GM23248 (cell line): Measurements from ENCODE around the gene OTOP3. TPM values are rescaled to one million over a fixed set of nuclear protein-coding genes. Genes with fewer than 3 reads are reported as not detected.

Experiments
- DNase-seq: peaks from one replicate; pipeline ENCODE4 v3.0.0-alpha.2; 2015
- H2AFZ ChIP-seq: fragments of 200-600 bp; sonication (generic); 2 replicates; pipeline ENCODE4 v1.6.1; 2016; ENCODE audit warnings: antibody characterized with exemption
- H3F3A ChIP-seq: fragments of 200-600 bp; sonication (generic); 2 replicates; pipeline ENCODE4 v1.6.1; 2016; ENCODE audit warnings: mild to moderate bottlenecking, antibody characterized with exemption, mixed run types; ENCODE audit not compliant: insufficient read depth
- H3K27ac ChIP-seq: fragments of 200-600 bp; sonication (generic); 2 replicates; pipeline ENCODE4 v1.5.1; 2016; ENCODE audit warnings: mild to moderate bottlenecking
- H3K27me3 ChIP-seq: fragments of 200-600 bp; sonication (generic); replicated peaks from 2 replicates; pipeline ENCODE4 v1.6.1; 2016; ENCODE audit warnings: mild to moderate bottlenecking; ENCODE audit not compliant: insufficient read depth
- H3K36me3 ChIP-seq: fragments of 200-600 bp; sonication (generic); 2 replicates; pipeline ENCODE4 v1.6.1; 2016; ENCODE audit warnings: low read depth, mild to moderate bottlenecking
- H3K4me1 ChIP-seq: fragments of 200-600 bp; sonication (generic); 2 replicates; pipeline ENCODE4 v1.6.1; 2016; ENCODE audit warnings: mild to moderate bottlenecking; ENCODE audit not compliant: insufficient read depth
- H3K4me2 ChIP-seq: fragments of 200-600 bp; sonication (generic); one replicate; pipeline ENCODE4 v1.6.1; 2016; ENCODE audit warnings: mild to moderate bottlenecking; ENCODE audit not compliant: unreplicated experiment
- H3K4me3 ChIP-seq: fragments of 200-600 bp; sonication (generic); 2 replicates; pipeline ENCODE4 v1.5.1; 2016; ENCODE audit warnings: mild to moderate bottlenecking
- H3K79me2 ChIP-seq: fragments of 200-600 bp; sonication (generic); 2 replicates; pipeline ENCODE4 v1.6.1; 2016; ENCODE audit warnings: mild to moderate bottlenecking; ENCODE audit not compliant: insufficient read depth
- H3K9ac ChIP-seq: fragments of 200-600 bp; sonication (generic); 2 replicates; pipeline ENCODE4 v1.6.1; 2016; ENCODE audit warnings: mild to moderate bottlenecking
- H3K9me2 ChIP-seq: fragments of 200-600 bp; sonication (generic); 2 replicates; pipeline ENCODE4 v1.6.1; 2016; ENCODE audit warnings: mixed run types, mild to moderate bottlenecking, moderate library complexity; ENCODE audit not compliant: insufficient read depth
- H3K9me3 ChIP-seq: fragments of 200-600 bp; sonication (generic); one replicate; pipeline ENCODE4 v1.6.1; 2017; ENCODE audit warnings: low read depth
- H4K20me1 ChIP-seq: fragments of 200-600 bp; sonication (generic); 2 replicates; pipeline ENCODE4 v1.6.0; 2016; ENCODE audit not compliant: insufficient read depth
- EZH2 ChIP-seq: fragments of 200-600 bp; sonication (generic); IDR thresholded peaks from 2 replicates; pipeline ENCODE4 v1.6.1; 2018; ENCODE audit warnings: antibody characterized with exemption, mild to moderate bottlenecking; ENCODE audit not compliant: insufficient read depth, poor library complexity, severe bottlenecking
- EZH2phosphoT487 ChIP-seq: fragments of 200-600 bp; sonication (generic); IDR thresholded peaks from 2 replicates; pipeline ENCODE4 v1.6.1; 2018; ENCODE audit warnings: antibody characterized with exemption, moderate library complexity, mild to moderate bottlenecking, low read depth; ENCODE audit not compliant: insufficient read depth
- WGBS, 2 experiments: methylation state at CpG; one replicate each; pipeline ENCODE4 v1.1.6; 2015 to 2017; ENCODE audit warnings: low lambda C conversion rate in 2 of 2, low coverage in 1 of 2; ENCODE audit errors: missing lambda C conversion rate in 2 of 2; 5-methylcytosine and 5-hydroxymethylcytosine counted together
- in situ Hi-C: fragments of 300-500 bp; cut with MboI; formaldehyde crosslinking; loops from 2 replicates; pipeline ENCODE4 v1.15.0; 2020
- polyA plus RNA-seq: library from polyadenylated mRNA; unstranded; fragments of >200 nt; fragmentation: Nextera tagmentation; extraction: Ambion mirVana; gene quantifications from 2 replicates; pipeline ENCODE4 v1.2.1, GENCODE V29; 2016
- total RNA-seq: library from RNA; depleted of rRNA; stranded (reverse); fragments of >200 nt; shearing (Covaris generic); gene quantifications from 2 replicates; pipeline ENCODE4 v1.2.3, GENCODE V29; 2014

OTOP3 gene
- total and polyA plus RNA-seq, 2 experiments from 2014 or later: not detected

GRCh38 chr17:74919440-74920305 lies 16.0 kb upstream of the OTOP3 start:
- Histone ChIP-seq H3K27me3 (peaks cover 50% of the 10 kb centered on the region), H3K9me3 (no peaks in the 10 kb centered on the region), H3K79me2 (no peaks in the 10 kb centered on the region), H3K27ac (no peak overlapping the region), H3K36me3 (no peaks in the 10 kb centered on the region), H3F3A (no peaks in the 10 kb centered on the region), H3K9me2 (no peaks in the 10 kb centered on the region), H3K4me2 (peak overlapping the region; percentile 58), H4K20me1 (no peaks in the 10 kb centered on the region), H2AFZ (peak overlapping the region; percentile 42), H3K4me1 (no peaks in the 10 kb centered on the region), H3K9ac (no peak overlapping the region), H3K4me3 (peak overlapping the region; percentile 27; the same call in 1 of the 2 replicates)
- no peak for TF ChIP-seq EZH2phosphoT487
- peak; percentile 39 for TF ChIP-seq EZH2
- in situ Hi-C loops: no loop called here
- DNase-seq: peak; percentile 65
- 23 to 28% methylated on average over 62 to 64 of the region's 67 CpGs for WGBS, 2 experiments

- TF ChIP-seq EZH2 (no peak), EZH2phosphoT487 (no peak)
- Histone ChIP-seq H3K4me1 (no peaks in the 10 kb centered on the region), H3K36me3 (no peaks in the 10 kb centered on the region), H3K4me3 (no peak overlapping the region), H3F3A (no peaks in the 10 kb centered on the region), H3K27me3 (peaks cover 55% of the 10 kb centered on the region), H4K20me1 (no peaks in the 10 kb centered on the region), H3K9me3 (no peaks in the 10 kb centered on the region), H3K4me2 (no peak overlapping the region), H2AFZ (no peak overlapping the region), H3K9me2 (no peaks in the 10 kb centered on the region), H3K79me2 (no peaks in the 10 kb centered on the region), H3K27ac (no peak overlapping the region), H3K9ac (no peak overlapping the region)
- no peak for DNase-seq
- in situ Hi-C loops: no loop called here
- WGBS, 2 experiments: 48 to 51% methylated on average over 24 to 27 of the region's 27 CpGs
These were observed 15.4 kb upstream of the OTOP3 start for GRCh38 chr17:74920306-74920620.

GRCh38 chr17:74920642-74921025 lies 15.1 kb upstream of the OTOP3 start:
- 23 to 43% methylated on average over 3 to 6 of the region's 6 CpGs for WGBS, 2 experiments
- H2AFZ ChIP-seq: no peak overlapping the region
- H3K4me3 ChIP-seq: no peak overlapping the region
- H3K27me3 ChIP-seq: peaks cover 59% of the 10 kb centered on the region
- H3F3A ChIP-seq: no peaks in the 10 kb centered on the region
- DNase-seq: no peak
- no peak overlapping the region for H3K4me2 ChIP-seq
- H3K27ac ChIP-seq: no peak overlapping the region
- H3K4me1 ChIP-seq: no peaks in the 10 kb centered on the region
- TF ChIP-seq EZH2phosphoT487 (no peak), EZH2 (no peak)
- in situ Hi-C loops: no loop called here
- H3K9me2 ChIP-seq: no peaks in the 10 kb centered on the region
- H3K36me3 ChIP-seq: no peaks in the 10 kb centered on the region
- H4K20me1 ChIP-seq: no peaks in the 10 kb centered on the region
- H3K79me2 ChIP-seq: no peaks in the 10 kb centered on the region
- no peaks in the 10 kb centered on the region for H3K9me3 ChIP-seq
- no peak overlapping the region for H3K9ac ChIP-seq

GRCh38 chr17:74921026-74921681 lies 14.5 kb upstream of the OTOP3 start:
- TF ChIP-seq EZH2phosphoT487: no peak
- no peak for TF ChIP-seq EZH2
- no peaks in the 10 kb centered on the region for H3K4me1 ChIP-seq

More at GRCh38 chr17:74921026-74921681, 14.5 kb upstream of the OTOP3 start:
- in situ Hi-C loops: no loop called here
- H3K27ac ChIP-seq: no peak overlapping the region
- H3F3A ChIP-seq: no peaks in the 10 kb centered on the region
- no peak for DNase-seq
- WGBS, 2 experiments: 10 to 17% methylated on average over 15 to 19 of the region's 19 CpGs
- no peak overlapping the region for H3K9ac ChIP-seq
- no peaks in the 10 kb centered on the region for H4K20me1 ChIP-seq
- H3K9me3 ChIP-seq: no peaks in the 10 kb centered on the region
- H3K27me3 ChIP-seq: peaks cover 63% of the 10 kb centered on the region
- no peak overlapping the region for H3K4me3 ChIP-seq
- H3K79me2 ChIP-seq: no peaks in the 10 kb centered on the region
- H3K4me2 ChIP-seq: no peak overlapping the region
- no peaks in the 10 kb centered on the region for H3K36me3 ChIP-seq
- no peak overlapping the region for H2AFZ ChIP-seq
- H3K9me2 ChIP-seq: no peaks in the 10 kb centered on the region
